ENCODE data around the gene PPP2R3A. TPM values are rescaled to one million over a fixed set of nuclear protein-coding genes. Genes with fewer than 3 reads are reported as not detected.

Gene PPP2R3A
- total and polyA plus RNA-seq, 9 donors: 4.6 to 17.7 (median 12.2) TPM

DNA sequence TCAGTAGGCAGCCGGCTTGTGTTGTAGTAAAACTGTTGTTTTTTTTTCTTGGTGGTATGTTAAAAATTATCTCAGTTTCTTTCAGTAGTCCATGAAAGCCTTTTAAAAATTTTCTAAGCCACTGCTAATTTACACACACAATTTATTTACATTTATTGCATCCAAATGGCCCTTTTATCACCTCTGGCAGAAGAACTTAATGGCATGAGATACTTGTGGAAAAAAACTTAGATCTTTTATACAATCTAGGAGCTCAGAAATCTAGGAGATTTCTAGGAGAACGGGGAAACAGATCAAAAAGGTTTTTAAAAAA lies 1.4 kb downstream of the PPP2R3A start:
- peaks cover 2% of the 10 kb centered on the region for H3K4me1 ChIP-seq (ENCODE audit: insufficient read depth)
- intact Hi-C loops (cut with DNase I): no loop called here

DNA sequence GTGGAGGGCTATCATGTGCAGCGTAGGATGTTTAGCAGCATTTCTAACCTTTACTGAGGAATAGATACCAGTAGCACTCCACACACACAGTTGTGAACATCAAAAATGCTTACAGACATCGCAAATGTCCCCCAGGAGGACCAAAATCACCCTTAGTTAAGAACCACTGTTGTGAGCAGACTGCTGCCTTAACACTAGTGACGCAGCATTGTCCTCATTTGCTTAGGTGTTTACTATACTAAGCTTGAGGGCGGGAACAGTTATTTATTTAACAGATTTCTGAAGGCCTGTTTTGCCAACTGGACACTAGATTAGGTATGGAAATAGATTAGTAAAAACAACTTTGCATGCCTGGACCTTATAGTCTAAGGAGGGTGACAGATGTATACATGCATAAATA lies 2.3 kb downstream of the PPP2R3A start:
- no peaks in the 10 kb centered on the region for H3K36me3 ChIP-seq
- no peaks in the 10 kb centered on the region for H3K27me3 ChIP-seq
- H3K4me3 ChIP-seq: no peak overlapping the region
- intact Hi-C loops (cut with DNase I): no loop called here
- WGBS, 3 donors: 94 to 96% (median 96%) methylated on average over 4 of the region's 4 CpGs
- DNase-seq: no peak
- TF ChIP-seq EP300 (IDR thresholded peaks at IDR 0.05): no peak
- TF ChIP-seq POLR2A (IDR thresholded peaks at IDR 0.05): no peak
- TF ChIP-seq, protein P1, sequence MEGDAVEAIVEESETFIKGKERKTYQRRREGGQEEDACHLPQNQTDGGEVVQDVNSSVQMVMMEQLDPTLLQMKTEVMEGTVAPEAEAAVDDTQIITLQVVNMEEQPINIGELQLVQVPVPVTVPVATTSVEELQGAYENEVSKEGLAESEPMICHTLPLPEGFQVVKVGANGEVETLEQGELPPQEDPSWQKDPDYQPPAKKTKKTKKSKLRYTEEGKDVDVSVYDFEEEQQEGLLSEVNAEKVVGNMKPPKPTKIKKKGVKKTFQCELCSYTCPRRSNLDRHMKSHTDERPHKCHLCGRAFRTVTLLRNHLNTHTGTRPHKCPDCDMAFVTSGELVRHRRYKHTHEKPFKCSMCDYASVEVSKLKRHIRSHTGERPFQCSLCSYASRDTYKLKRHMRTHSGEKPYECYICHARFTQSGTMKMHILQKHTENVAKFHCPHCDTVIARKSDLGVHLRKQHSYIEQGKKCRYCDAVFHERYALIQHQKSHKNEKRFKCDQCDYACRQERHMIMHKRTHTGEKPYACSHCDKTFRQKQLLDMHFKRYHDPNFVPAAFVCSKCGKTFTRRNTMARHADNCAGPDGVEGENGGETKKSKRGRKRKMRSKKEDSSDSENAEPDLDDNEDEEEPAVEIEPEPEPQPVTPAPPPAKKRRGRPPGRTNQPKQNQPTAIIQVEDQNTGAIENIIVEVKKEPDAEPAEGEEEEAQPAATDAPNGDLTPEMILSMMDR (IDR thresholded peaks at IDR 0.05): no peak
- H3K4me1 ChIP-seq (ENCODE audit: insufficient read depth): peaks cover 2% of the 10 kb centered on the region
- no peaks in the 10 kb centered on the region for H3K9me3 ChIP-seq
- H3K27ac ChIP-seq: no peak overlapping the region

More for the DNA sequence above, 1.4 kb downstream of the PPP2R3A start:
- Histone ChIP-seq H3K9me3 (no peaks in the 10 kb centered on the region), H3K4me3 (peak overlapping the region; percentile 82), H3K27me3 (no peaks in the 10 kb centered on the region), H3K36me3 (no peaks in the 10 kb centered on the region), H3K27ac (no peak overlapping the region)
- 29 to 37% (median 33%) methylated on average over 2 of the region's 2 CpGs for WGBS, 3 donors
- DNase-seq: no peak
- TF ChIP-seq, protein P1 (IDR thresholded peaks at IDR 0.05): no peak
- TF ChIP-seq POLR2A (IDR thresholded peaks at IDR 0.05) (no peak), EP300 (IDR thresholded peaks at IDR 0.05) (no peak)

DNA sequence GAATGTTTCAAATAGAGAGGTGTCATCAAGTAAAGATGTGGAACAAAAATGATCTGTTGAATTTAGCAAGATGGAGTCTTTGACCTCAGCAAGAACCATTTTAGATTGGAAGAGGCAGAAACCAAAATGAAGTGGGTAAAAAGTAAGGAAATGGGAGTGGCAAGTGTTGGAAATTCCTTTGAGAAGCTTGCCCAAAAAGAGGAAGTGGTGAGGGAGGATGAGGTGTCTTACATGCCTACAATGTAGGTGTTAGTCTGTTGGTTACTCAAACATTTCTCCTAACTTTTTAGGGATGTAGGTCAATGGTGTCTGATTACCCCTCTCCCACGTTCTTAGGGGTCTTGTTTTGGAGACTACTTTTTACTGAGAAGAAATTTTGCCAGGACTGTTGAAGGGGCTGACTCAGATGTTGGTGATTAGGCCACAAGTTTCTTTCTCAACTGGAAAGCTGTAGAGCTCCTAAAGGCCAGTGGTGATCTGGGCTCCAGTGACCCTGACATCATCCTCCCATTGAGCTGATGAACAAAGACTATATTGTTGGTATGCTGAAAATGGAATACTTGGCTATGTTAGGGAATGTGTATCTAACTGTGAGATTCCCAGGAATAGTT lies 5.1 kb downstream of the PPP2R3A start:
- DNase-seq: no peak
- Histone ChIP-seq H3K36me3 (no peaks in the 10 kb centered on the region), H3K9me3 (no peaks in the 10 kb centered on the region), H3K27me3 (no peaks in the 10 kb centered on the region), H3K27ac (no peak overlapping the region), H3K4me1 (ENCODE audit: insufficient read depth) (peaks cover 2% of the 10 kb centered on the region), H3K4me3 (no peak overlapping the region)
- intact Hi-C loops (cut with DNase I): no loop called here
- WGBS, 3 donors: 85 to 92% (median 89%) methylated on average over 1 of the region's 1 CpG
- no peak for TF ChIP-seq POLR2A (IDR thresholded peaks at IDR 0.05)
- TF ChIP-seq, protein P1 (IDR thresholded peaks at IDR 0.05): no peak
- TF ChIP-seq EP300 (IDR thresholded peaks at IDR 0.05): no peak

DNA sequence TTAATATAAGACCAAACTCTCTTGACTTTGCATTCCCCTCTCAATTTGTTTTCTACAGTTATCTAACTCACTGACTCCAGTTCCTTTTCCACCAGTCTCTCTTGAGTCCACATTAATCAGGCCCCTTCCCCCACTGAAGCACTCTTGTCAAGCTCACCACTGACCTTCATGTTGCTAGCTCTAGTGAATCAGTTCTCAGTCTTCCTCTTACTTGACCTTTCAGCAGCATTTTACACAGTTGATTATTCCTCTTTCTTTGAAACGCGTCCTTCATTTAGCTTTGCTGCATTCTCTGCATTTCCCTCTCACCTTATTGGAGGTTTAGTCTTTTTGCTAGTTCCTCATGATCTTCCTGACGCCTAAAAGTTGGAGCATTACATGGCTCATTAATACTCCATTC lies 8.3 kb downstream of the PPP2R3A start:
- Histone ChIP-seq H3K27me3 (no peaks in the 10 kb centered on the region), H3K4me1 (ENCODE audit: insufficient read depth) (no peaks in the 10 kb centered on the region), H3K4me3 (no peak overlapping the region), H3K27ac (no peak overlapping the region), H3K36me3 (no peaks in the 10 kb centered on the region), H3K9me3 (no peaks in the 10 kb centered on the region)
- WGBS, 3 donors: 88 to 95% (median 95%) methylated on average over 3 of the region's 3 CpGs
- TF ChIP-seq, protein P1 (IDR thresholded peaks at IDR 0.05): no peak
- TF ChIP-seq POLR2A (IDR thresholded peaks at IDR 0.05) (no peak), EP300 (IDR thresholded peaks at IDR 0.05) (no peak)
- no peak for DNase-seq
- intact Hi-C loops (cut with DNase I): no loop called here

Data from ovary (tissue), 9 donors.